ENCODE results near the gene P4HA3.

The P4HA3 gene

GRCh38 chr11:74310857-74311256 is 583 bp downstream of the P4HA3 start:
- no peak for TF ChIP-seq CTCF (IDR thresholded peaks at IDR 0.05)

- no peak for TF ChIP-seq CTCF (IDR thresholded peaks at IDR 0.05)
These were observed 4.0 kb downstream of the P4HA3 start for GRCh38 chr11:74307434-74307833.

- no peak for TF ChIP-seq CTCF (IDR thresholded peaks at IDR 0.05)
These were observed 4.8 kb downstream of the P4HA3 start for GRCh38 chr11:74306435-74307175.

GRCh38 chr11:74299015-74299414 is 12.4 kb downstream of the P4HA3 start:
- TF ChIP-seq CTCF (IDR thresholded peaks at IDR 0.05), result no peak

GRCh38 chr11:74297484-74297883 is 14.0 kb downstream of the P4HA3 start:
- TF ChIP-seq CTCF (IDR thresholded peaks at IDR 0.05), result no peak

GRCh38 chr11:74288911-74289310 is 22.5 kb downstream of the P4HA3 start:
- no peak for TF ChIP-seq CTCF (IDR thresholded peaks at IDR 0.05)

- TF ChIP-seq CTCF (IDR thresholded peaks at IDR 0.05), result no peak
These were observed 23.3 kb downstream of the P4HA3 start for GRCh38 chr11:74288161-74288560.

- TF ChIP-seq CTCF (IDR thresholded peaks at IDR 0.05), result no peak
These were observed 27.0 kb downstream of the P4HA3 start for GRCh38 chr11:74284466-74284865.
